NCI-H2227 (cell line): Measurements from ENCODE around the gene EPM2A.

Experiments used
- DNase-seq: peaks from one replicate; lab custom pipeline; 2025; ENCODE audit not compliant: unreplicated experiment; lab: John Stamatoyannopoulos, UW

Gene EPM2A

GRCh38 chr6:145681965-145682364 lies 53.4 kb downstream of the EPM2A start:
- no peak for DNase-seq

DNA sequence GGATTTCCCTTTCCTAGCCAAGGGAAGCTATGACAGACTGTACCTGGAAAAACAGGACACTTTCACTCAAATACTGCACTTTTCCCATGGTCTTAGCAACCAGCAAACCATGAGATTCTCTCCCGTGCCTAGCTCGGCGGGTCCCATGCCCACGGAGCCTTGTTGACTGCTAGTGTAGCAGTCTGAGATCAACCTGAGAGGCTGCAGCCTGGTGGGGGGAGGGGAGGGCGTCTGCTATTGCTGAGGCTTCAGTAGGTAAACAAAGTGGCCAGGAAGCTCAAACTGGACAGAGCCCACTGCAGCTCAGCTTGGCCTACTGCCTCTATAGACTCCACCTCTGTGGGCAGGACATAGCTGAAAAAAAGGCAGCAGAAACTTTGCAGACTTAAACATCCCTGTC lies 61.8 kb downstream of the EPM2A start:
- no peak for DNase-seq

DNA sequence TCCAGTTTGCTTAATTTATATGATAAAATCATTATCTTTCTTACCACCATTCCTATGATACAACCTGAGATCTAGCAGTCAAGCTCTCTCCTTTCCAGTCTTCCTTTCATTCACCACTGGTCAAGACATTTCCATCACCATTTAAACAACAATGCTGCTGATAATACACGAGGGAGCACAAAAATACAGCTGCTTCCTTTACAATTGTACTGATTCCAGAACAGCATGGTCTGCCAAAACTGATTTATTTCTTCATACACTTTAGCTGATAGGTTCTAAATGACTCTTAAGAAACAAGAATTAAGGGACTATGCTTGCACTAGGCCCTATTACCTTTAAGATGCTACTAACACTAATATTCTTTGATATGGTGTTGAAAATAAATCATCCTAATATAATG lies 65.0 kb downstream of the EPM2A start:
- no peak for DNase-seq

DNA sequence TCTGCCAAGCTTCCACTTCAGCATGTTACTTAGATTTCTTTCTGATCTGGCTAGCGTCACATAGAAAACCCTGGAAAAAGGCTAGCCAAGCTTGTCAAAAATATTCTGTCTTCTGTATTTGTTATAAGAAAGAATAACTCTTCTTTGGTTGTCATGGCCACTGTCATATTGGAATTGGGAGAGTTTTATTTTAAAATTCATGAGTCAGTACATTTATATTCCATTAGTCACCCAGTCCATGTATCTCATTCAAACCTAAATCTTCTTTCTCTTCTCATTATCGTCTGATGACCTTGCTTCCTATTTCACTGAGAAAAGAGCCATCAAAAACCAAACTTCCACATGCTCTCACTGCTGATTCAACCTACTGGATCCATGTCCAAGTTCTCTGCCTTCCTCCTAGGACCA lies 65.7 kb downstream of the EPM2A start:
- no peak for DNase-seq

DNA sequence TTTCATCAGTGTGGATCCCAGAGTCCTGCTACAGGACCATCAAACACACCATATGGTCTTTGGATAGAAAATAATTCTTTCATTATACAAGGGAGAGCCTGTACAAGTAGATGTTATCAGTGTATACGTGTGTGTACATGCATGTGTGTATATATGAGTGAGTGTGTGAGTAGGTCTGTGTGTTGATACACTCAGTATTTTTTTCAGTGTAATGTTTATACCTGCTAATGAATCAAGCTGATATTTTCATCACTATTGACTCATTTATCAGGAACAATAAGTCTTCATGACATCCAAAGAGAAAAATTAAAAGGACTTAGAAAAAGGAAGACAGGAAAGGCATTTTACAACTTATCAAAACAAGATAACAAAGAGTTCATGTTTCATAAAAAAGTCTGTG lies 66.5 kb downstream of the EPM2A start:
- no peak for DNase-seq

DNA sequence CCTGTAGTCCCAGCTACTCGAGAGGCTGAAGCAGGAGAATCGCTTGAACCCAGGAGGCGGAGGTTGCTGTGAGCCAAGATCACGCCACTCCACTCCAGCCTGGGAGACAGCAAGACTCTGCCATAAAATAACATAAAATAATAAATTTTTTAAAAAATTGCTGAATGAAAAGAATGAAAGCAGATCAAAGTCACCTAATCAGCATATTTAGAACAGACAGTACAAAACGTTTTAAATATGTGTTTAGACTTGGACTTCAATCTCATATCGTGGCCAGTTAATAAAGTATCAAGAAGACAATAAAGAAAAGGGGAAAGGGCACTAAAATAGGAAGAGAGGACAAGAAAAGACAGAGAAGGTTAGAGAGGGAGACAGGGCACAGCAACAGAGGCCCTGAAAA lies 74.6 kb downstream of the EPM2A start:
- no peak for DNase-seq

DNA sequence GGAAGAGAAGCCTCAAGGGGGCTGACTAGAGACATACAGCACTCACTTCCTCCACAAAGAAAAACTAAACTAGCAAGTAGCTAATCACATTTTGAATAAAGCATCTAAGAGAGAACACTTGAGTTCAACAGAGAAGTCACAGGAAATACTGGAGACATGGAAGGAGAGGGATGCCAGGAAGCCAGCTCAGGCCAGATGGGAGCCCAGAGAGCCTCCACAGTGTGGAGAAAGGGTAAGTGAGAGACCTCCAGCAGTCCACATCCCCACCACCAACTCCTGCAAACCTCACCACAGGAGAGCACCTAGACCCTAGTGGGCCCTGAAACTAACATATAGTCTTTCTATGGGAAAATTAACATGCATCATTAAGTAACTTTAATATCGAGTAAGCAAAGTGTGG lies 79.2 kb downstream of the EPM2A start:
- no peak for DNase-seq

DNA sequence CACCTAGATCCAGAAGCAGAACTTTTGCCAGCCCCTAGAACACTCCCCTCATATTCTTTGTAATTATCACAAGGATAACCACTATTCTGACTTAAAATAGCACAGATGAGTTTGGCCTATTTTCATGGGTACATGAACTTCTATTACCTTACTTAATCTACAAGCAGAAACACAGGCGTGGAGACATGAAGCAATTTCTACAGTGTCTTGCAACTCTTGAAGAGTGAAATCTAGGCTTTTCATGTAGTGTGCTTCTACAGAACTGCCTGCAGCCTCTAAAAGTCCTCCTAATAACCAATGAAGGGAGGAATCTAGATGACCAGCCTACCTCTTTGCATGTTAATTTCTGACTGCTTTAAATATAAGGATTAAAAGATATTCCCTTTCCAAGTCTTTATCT lies 82.7 kb downstream of the EPM2A start:
- no peak for DNase-seq

DNA sequence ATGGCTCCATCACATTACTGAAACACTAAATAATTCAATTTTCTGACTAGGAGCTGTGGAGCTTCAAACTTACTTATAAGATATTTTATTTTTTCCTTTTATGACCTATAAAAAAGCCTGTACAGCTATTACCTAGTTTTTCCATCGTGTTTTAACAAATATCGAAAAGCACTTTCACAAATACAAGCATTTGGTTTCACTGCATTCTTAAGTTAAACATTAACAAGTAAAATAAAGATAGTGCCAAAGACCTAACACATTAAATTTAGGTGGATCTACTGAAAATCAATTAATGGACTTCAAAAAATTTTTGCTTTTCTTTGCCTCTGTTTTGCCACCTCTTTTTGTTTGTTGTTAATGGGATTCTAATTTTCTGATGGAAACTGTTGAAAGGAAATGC lies 83.3 kb downstream of the EPM2A start:
- DNase-seq = no peak

DNA sequence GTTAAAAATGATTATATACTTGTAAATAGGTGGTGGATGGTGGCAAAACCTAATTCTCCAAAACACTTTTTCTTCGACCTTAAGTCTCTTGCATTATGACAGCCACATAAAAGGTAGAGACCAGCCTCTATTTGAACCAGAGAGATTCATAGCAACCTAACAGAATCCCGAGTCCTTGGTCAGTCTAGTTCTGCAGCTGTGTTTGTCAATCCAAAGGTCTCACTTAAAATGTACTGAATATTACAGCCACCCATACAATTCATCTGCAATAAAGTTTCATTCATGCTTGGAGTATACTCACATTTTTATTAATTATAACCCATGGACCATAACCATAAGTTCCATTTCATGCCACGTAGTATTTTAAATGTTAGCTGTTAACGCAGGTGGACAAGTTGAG lies 87.2 kb downstream of the EPM2A start:
- DNase-seq = no peak

GRCh38 chr6:145647602-145648001 lies 87.7 kb downstream of the EPM2A start:
- DNase-seq = no peak

DNA sequence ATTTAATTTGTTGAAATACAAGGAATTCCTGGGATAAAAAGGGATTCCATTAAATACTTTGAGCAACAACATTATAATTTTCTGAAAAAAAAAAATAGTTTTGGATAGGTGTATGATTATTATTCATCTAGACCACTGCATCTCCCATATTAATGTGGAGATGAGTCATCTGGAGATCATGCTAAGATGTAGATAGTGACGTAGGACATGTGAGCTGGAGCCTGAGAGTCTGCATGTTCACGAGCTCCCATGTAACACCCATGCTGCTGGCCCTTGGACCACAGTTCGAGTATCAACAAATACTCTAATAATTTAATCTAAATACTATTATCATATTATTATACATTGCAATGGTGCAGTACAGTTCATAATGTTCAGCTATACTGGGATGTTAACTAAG lies 91.6 kb downstream of the EPM2A start:
- no peak for DNase-seq

- DNase-seq = peak; percentile 81
Measured at GRCh38 chr6:145633981-145634627, 101.2 kb downstream of the EPM2A start.

- DNase-seq = no peak
Measured at GRCh38 chr6:145632971-145633370, 102.3 kb downstream of the EPM2A start.

- DNase-seq = no peak
Measured at GRCh38 chr6:145631374-145631773, 103.9 kb downstream of the EPM2A start.

GRCh38 chr6:145630598-145630997 lies 104.7 kb downstream of the EPM2A start:
- no peak for DNase-seq

DNA sequence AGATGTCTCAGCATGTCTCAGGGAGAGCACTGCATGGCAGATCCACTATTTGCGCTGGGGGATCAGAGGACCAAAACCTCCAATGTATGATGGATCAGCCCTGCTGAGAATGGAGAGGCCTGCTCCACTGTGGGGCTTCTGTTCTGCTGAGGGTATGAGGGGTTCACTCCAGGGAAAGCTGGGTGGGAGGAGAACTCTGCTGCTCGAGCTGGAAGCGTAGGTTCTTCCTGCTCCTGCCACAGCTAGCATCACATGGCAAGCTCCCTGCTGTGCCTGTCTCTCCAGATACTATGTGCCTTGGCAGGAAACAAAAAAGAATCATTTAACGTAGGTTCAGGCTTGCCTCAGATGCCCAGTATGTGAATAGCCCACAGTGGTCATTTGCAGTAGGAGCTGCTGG lies 105.8 kb downstream of the EPM2A start:
- DNase-seq = no peak

DNA sequence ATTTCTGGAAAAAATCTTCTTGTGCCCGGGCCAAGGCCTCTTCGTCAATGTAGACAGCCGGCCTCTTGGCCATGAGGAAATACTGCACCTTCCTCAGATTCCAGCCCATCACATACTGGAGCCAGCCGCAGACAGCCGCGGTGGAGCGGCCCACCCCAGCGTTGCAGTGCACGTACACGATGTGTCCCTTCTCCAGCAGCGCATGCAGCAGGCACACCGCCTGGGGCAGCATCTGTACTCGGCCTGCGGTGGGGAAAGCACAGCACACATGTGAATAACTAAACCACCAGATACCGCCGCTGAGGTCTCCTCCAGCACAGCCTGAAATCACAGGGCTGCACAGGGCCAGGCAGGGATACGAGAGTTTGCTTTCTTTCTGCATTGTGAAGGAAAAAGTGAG lies 107.9 kb downstream of the EPM2A start:
- DNase-seq = no peak

GRCh38 chr6:145626857-145627256 lies 108.5 kb downstream of the EPM2A start:
- DNase-seq = no peak

DNA sequence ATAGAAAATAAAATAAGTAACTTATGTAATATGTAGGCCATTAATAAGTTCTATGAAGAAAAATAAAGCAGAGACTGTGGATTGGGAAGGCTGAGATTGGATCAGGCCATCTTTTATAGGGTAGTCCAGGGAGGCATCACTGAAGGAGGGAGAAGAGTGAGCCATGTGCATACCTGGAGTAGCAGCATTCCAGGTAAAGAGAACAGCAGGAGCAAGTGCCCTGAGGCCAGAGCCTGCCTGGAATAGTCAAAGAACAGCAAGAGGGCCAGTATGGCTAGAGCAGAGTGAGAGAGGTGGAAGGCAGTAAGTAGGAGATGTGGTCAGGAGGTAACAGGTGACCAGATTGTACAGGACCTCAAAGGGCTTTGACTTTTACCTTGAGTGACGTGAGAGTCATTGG lies 112.1 kb downstream of the EPM2A start:
- no peak for DNase-seq

- no peak for DNase-seq
Measured at GRCh38 chr6:145621776-145622175, 113.5 kb downstream of the EPM2A start.

DNA sequence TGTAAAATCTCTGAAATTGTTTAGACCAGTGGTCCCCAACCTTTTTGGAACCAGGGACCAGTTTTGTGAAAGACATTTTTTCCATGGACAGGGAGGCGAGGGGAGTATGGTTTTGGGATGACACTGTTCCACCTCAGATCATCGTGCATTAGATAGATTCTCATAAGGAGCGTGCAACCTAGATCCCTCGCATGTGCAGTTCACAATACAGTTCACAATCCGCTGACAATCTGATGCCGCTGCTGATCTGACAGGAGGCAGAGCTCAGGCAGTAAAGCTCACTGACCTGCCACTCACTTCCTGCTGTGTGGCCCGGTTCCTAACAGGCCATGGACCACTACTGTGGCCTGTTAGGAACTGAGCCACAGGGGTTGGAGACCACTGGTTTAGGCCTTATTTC lies 115.2 kb downstream of the EPM2A start:
- no peak for DNase-seq

- DNase-seq = no peak
Measured at GRCh38 chr6:145609521-145609920, 125.8 kb downstream of the EPM2A start.

GRCh38 chr6:145608850-145609249 lies 126.5 kb downstream of the EPM2A start:
- DNase-seq = no peak
